Astrocyte (in vitro differentiated cells and primary cell): ENCODE measurements around the gene TICRR.

Experiments used
- CTCF ChIP-seq: IDR thresholded peaks from 2 replicates; pipeline ENCODE4 v1.5.1; 2011; ENCODE audit warnings: low read depth, mild to moderate bottlenecking, inconsistent platforms, low read length, moderate library complexity; ENCODE audit not compliant: insufficient read depth
- EZH2 ChIP-seq: IDR thresholded peaks from 2 replicates; pipeline ENCODE4 v1.6.1; 2012; ENCODE audit warnings: mild to moderate bottlenecking, low read length, inconsistent platforms; ENCODE audit not compliant: insufficient read depth

- TF ChIP-seq CTCF (no peak), EZH2 (no peak)
These were observed 1.1 kb downstream of the TICRR start for GRCh38 chr15:89576417-89576773.
